Measurements from ENCODE around the gene SPSB1.

DNA sequence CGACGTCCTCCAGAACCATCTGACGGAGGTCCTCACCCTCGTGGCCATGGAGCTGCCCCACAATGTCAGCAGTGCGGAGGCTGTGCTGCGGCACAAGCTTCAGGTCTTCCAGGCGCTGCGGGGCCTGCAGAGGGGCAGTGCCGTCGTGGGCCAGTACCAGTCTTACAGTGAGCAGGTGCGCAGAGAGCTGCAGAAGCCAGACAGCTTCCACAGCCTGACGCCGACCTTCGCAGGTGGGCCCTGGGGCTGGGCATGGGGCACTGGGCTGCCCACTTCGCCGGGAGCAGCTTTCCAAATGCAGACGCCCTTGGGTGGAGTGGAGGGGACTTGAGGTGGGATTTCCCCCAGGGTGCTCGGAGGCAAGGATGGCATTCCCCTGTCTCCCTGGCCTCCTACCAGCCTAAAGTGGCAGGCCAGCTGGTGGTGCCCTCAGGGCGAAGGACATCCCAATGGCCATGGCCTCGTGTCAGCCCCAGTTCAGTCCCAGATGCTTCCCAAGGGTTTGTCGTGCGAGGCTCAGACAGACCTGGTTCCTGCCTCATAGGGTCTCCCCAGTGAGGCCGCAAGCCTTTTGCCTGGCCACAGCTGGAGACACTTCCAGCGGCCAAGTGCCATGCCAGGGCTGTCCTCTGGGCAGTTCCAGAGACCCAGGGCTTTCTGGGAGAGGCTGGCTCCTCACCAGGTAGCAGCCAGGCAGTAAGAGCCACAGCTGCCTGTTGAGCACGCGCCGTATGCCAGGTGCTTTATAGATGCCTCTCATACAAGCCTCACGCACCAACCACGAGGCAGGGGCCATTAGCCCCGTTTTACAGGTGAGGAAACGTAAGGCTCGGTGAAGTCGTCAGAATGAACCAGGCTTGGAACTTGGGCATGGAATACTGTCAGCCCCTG lies 30.4 kb upstream of the SPSB1 start:
- TF ChIP-seq, protein P1, sequence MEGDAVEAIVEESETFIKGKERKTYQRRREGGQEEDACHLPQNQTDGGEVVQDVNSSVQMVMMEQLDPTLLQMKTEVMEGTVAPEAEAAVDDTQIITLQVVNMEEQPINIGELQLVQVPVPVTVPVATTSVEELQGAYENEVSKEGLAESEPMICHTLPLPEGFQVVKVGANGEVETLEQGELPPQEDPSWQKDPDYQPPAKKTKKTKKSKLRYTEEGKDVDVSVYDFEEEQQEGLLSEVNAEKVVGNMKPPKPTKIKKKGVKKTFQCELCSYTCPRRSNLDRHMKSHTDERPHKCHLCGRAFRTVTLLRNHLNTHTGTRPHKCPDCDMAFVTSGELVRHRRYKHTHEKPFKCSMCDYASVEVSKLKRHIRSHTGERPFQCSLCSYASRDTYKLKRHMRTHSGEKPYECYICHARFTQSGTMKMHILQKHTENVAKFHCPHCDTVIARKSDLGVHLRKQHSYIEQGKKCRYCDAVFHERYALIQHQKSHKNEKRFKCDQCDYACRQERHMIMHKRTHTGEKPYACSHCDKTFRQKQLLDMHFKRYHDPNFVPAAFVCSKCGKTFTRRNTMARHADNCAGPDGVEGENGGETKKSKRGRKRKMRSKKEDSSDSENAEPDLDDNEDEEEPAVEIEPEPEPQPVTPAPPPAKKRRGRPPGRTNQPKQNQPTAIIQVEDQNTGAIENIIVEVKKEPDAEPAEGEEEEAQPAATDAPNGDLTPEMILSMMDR (tag by site-specific recombination; IDR thresholded peaks at IDR 0.05): no peak
- no peak for TF ChIP-seq ZFP3 (tag by site-specific recombination; IDR thresholded peaks at IDR 0.05; ENCODE audit: low read depth)
- TF ChIP-seq ZNF112 (tag by site-specific recombination; IDR thresholded peaks at IDR 0.05): no peak
- TF ChIP-seq, protein P2, sequence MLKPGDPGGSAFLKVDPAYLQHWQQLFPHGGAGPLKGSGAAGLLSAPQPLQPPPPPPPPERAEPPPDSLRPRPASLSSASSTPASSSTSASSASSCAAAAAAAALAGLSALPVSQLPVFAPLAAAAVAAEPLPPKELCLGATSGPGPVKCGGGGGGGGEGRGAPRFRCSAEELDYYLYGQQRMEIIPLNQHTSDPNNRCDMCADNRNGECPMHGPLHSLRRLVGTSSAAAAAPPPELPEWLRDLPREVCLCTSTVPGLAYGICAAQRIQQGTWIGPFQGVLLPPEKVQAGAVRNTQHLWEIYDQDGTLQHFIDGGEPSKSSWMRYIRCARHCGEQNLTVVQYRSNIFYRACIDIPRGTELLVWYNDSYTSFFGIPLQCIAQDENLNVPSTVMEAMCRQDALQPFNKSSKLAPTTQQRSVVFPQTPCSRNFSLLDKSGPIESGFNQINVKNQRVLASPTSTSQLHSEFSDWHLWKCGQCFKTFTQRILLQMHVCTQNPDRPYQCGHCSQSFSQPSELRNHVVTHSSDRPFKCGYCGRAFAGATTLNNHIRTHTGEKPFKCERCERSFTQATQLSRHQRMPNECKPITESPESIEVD (tag by site-specific recombination; IDR thresholded peaks at IDR 0.05): no peak
- TF ChIP-seq ZNF140 (tag by site-specific recombination; IDR thresholded peaks at IDR 0.05): no peak
- no peak for TF ChIP-seq ZBTB1 (tag by site-specific recombination; IDR thresholded peaks at IDR 0.05)
- TF ChIP-seq ZNF416 (tag by site-specific recombination; IDR thresholded peaks at IDR 0.05): no peak
